ENCODE measurements around the gene VWA5B1.

Gene VWA5B1

GRCh38 chr1:20291645-20292084, 990 bp downstream of the VWA5B1 start:
- DNase-seq = no peak
- TF ChIP-seq GATA1 (IDR thresholded peaks at IDR 0.05; ENCODE audit: low read depth, low read length) (no peak), POLR2A (IDR thresholded peaks at IDR 0.05; ENCODE audit: low read length) (no peak)

- no peak for DNase-seq
- TF ChIP-seq GATA1 (IDR thresholded peaks at IDR 0.05; ENCODE audit: low read depth, low read length) (no peak), POLR2A (IDR thresholded peaks at IDR 0.05; ENCODE audit: low read length) (no peak)
These were observed 8.0 kb downstream of the VWA5B1 start for GRCh38 chr1:20298626-20299025.

GRCh38 chr1:20301463-20302107, 10.9 kb downstream of the VWA5B1 start:
- DNase-seq = no peak
- no peak for TF ChIP-seq GATA1 (IDR thresholded peaks at IDR 0.05; ENCODE audit: low read depth, low read length)
- TF ChIP-seq POLR2A (IDR thresholded peaks at IDR 0.05; ENCODE audit: low read length) = no peak

GRCh38 chr1:20302108-20302471, 11.4 kb downstream of the VWA5B1 start:
- DNase-seq = no peak
- TF ChIP-seq GATA1 (IDR thresholded peaks at IDR 0.05; ENCODE audit: low read depth, low read length) = no peak

- TF ChIP-seq POLR2A (IDR thresholded peaks at IDR 0.05; ENCODE audit: low read length) = no peak
- TF ChIP-seq GATA1 (IDR thresholded peaks at IDR 0.05; ENCODE audit: low read depth, low read length) = no peak
- DNase-seq = no peak
These were observed 16.4 kb downstream of the VWA5B1 start for GRCh38 chr1:20307026-20307425.

GRCh38 chr1:20308569-20308968, 17.9 kb downstream of the VWA5B1 start:
- DNase-seq = peak; percentile 4 to 53
- TF ChIP-seq GATA1 (IDR thresholded peaks at IDR 0.05; ENCODE audit: low read depth, low read length) (no peak), POLR2A (IDR thresholded peaks at IDR 0.05; ENCODE audit: low read length) (no peak)

- no peak for DNase-seq
- TF ChIP-seq GATA1 (IDR thresholded peaks at IDR 0.05; ENCODE audit: low read depth, low read length) = no peak
- TF ChIP-seq POLR2A (IDR thresholded peaks at IDR 0.05; ENCODE audit: low read length) = no peak
These were observed 20.6 kb downstream of the VWA5B1 start for GRCh38 chr1:20311289-20311688.

GRCh38 chr1:20312310-20312709, 21.6 kb downstream of the VWA5B1 start:
- no peak for TF ChIP-seq POLR2A (IDR thresholded peaks at IDR 0.05; ENCODE audit: low read length)
- TF ChIP-seq GATA1 (IDR thresholded peaks at IDR 0.05; ENCODE audit: low read depth, low read length) = no peak
- no peak for DNase-seq

- TF ChIP-seq GATA1 (IDR thresholded peaks at IDR 0.05; ENCODE audit: low read depth, low read length) (no peak), POLR2A (IDR thresholded peaks at IDR 0.05; ENCODE audit: low read length) (no peak)
- DNase-seq = no peak
These were observed 22.1 kb downstream of the VWA5B1 start for GRCh38 chr1:20312818-20313217.

GRCh38 chr1:20317471-20317870, 26.8 kb downstream of the VWA5B1 start:
- no peak for TF ChIP-seq GATA1 (IDR thresholded peaks at IDR 0.05; ENCODE audit: low read depth, low read length)
- no peak for DNase-seq

- DNase-seq = no peak
- TF ChIP-seq GATA1 (IDR thresholded peaks at IDR 0.05; ENCODE audit: low read depth, low read length) (no peak), POLR2A (IDR thresholded peaks at IDR 0.05; ENCODE audit: low read length) (no peak)
These were observed 27.8 kb downstream of the VWA5B1 start for GRCh38 chr1:20318521-20318920.

- no peak for TF ChIP-seq GATA1 (IDR thresholded peaks at IDR 0.05; ENCODE audit: low read depth, low read length)
- TF ChIP-seq POLR2A (IDR thresholded peaks at IDR 0.05; ENCODE audit: low read length) = no peak
- DNase-seq = no peak
These were observed 28.3 kb downstream of the VWA5B1 start for GRCh38 chr1:20318971-20319370.

- TF ChIP-seq GATA1 (IDR thresholded peaks at IDR 0.05; ENCODE audit: low read depth, low read length) = no peak
- TF ChIP-seq POLR2A (IDR thresholded peaks at IDR 0.05; ENCODE audit: low read length) = no peak
- DNase-seq = no peak
These were observed 29.0 kb downstream of the VWA5B1 start for GRCh38 chr1:20319456-20320220.

- TF ChIP-seq POLR2A (IDR thresholded peaks at IDR 0.05; ENCODE audit: low read length) = no peak
- no peak for TF ChIP-seq GATA1 (IDR thresholded peaks at IDR 0.05; ENCODE audit: low read depth, low read length)
- no peak for DNase-seq
These were observed 30.0 kb downstream of the VWA5B1 start for GRCh38 chr1:20320704-20321103.

GRCh38 chr1:20321573-20321972, 30.9 kb downstream of the VWA5B1 start:
- no peak for DNase-seq
- no peak for TF ChIP-seq GATA1 (IDR thresholded peaks at IDR 0.05; ENCODE audit: low read depth, low read length)
- no peak for TF ChIP-seq POLR2A (IDR thresholded peaks at IDR 0.05; ENCODE audit: low read length)
